ENCODE data around the gene RSPO3. TPM values are rescaled to one million over a fixed set of nuclear protein-coding genes. Genes with fewer than 3 reads are reported as not detected.

RSPO3 gene
- polyA plus RNA-seq, 1 experiment: not detected

- no peak overlapping the region for H3K4me3 ChIP-seq (ENCODE audit: low read depth, low read length)
- CTCF ChIA-PET: no interaction called here
Observed at GRCh38 chr6:127148511-127148910, 30.0 kb downstream of the RSPO3 start.

GRCh38 chr6:127154509-127154908 is 36.0 kb downstream of the RSPO3 start:
- no peak for DNase-seq (ENCODE audit: low read depth, low spot score)
- H3K9me3 ChIP-seq (ENCODE audit: control insufficient read depth, insufficient read depth, low read length): no peaks in the 10 kb centered on the region
- ChIA-PET CTCF (no interaction called here), POLR2A (no interaction called here)
- TF ChIP-seq, protein P1, sequence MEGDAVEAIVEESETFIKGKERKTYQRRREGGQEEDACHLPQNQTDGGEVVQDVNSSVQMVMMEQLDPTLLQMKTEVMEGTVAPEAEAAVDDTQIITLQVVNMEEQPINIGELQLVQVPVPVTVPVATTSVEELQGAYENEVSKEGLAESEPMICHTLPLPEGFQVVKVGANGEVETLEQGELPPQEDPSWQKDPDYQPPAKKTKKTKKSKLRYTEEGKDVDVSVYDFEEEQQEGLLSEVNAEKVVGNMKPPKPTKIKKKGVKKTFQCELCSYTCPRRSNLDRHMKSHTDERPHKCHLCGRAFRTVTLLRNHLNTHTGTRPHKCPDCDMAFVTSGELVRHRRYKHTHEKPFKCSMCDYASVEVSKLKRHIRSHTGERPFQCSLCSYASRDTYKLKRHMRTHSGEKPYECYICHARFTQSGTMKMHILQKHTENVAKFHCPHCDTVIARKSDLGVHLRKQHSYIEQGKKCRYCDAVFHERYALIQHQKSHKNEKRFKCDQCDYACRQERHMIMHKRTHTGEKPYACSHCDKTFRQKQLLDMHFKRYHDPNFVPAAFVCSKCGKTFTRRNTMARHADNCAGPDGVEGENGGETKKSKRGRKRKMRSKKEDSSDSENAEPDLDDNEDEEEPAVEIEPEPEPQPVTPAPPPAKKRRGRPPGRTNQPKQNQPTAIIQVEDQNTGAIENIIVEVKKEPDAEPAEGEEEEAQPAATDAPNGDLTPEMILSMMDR (IDR thresholded peaks at IDR 0.05; ENCODE audit: low read depth, low read length): no peak
- H3K4me3 ChIP-seq (ENCODE audit: low read depth, low read length): no peak overlapping the region
- peaks cover 4% of the 10 kb centered on the region for H3K27me3 ChIP-seq (ENCODE audit: control insufficient read depth, insufficient read depth, low read length)
- no peak overlapping the region for H3K27ac ChIP-seq (ENCODE audit: low read depth, low read length)

More at GRCh38 chr6:127148511-127148910, 30.0 kb downstream of the RSPO3 start:
- POLR2A ChIA-PET: no interaction called here
- Histone ChIP-seq H3K27ac (ENCODE audit: low read depth, low read length) (no peak overlapping the region), H3K9me3 (ENCODE audit: control insufficient read depth, insufficient read depth, low read length) (no peaks in the 10 kb centered on the region), H3K27me3 (ENCODE audit: control insufficient read depth, insufficient read depth, low read length) (no peaks in the 10 kb centered on the region)
- TF ChIP-seq, protein P1 (IDR thresholded peaks at IDR 0.05; ENCODE audit: low read depth, low read length): no peak
- DNase-seq (ENCODE audit: low read depth, low spot score): no peak

- no peaks in the 10 kb centered on the region for H3K27me3 ChIP-seq (ENCODE audit: control insufficient read depth, insufficient read depth, low read length)
- TF ChIP-seq, protein P1 (IDR thresholded peaks at IDR 0.05; ENCODE audit: low read depth, low read length): no peak
- no peaks in the 10 kb centered on the region for H3K9me3 ChIP-seq (ENCODE audit: control insufficient read depth, insufficient read depth, low read length)
- no peak overlapping the region for H3K4me3 ChIP-seq (ENCODE audit: low read depth, low read length)
- DNase-seq (ENCODE audit: low read depth, low spot score): no peak
- CTCF ChIA-PET: no interaction called here
- POLR2A ChIA-PET: no interaction called here
- H3K27ac ChIP-seq (ENCODE audit: low read depth, low read length): no peak overlapping the region
Observed at GRCh38 chr6:127160484-127160883, 42.0 kb downstream of the RSPO3 start.

GRCh38 chr6:127162836-127163235 is 44.4 kb downstream of the RSPO3 start:
- Histone ChIP-seq H3K9me3 (ENCODE audit: control insufficient read depth, insufficient read depth, low read length) (no peaks in the 10 kb centered on the region), H3K4me3 (ENCODE audit: low read depth, low read length) (no peak overlapping the region), H3K27me3 (ENCODE audit: control insufficient read depth, insufficient read depth, low read length) (no peaks in the 10 kb centered on the region), H3K27ac (ENCODE audit: low read depth, low read length) (no peak overlapping the region)
- ChIA-PET CTCF (no interaction called here), POLR2A (no interaction called here)
- TF ChIP-seq, protein P1 (IDR thresholded peaks at IDR 0.05; ENCODE audit: low read depth, low read length): no peak
- DNase-seq (ENCODE audit: low read depth, low spot score): no peak

- TF ChIP-seq, protein P1 (IDR thresholded peaks at IDR 0.05; ENCODE audit: low read depth, low read length): no peak
- Histone ChIP-seq H3K9me3 (ENCODE audit: control insufficient read depth, insufficient read depth, low read length) (no peaks in the 10 kb centered on the region), H3K4me3 (ENCODE audit: low read depth, low read length) (no peak overlapping the region), H3K27me3 (ENCODE audit: control insufficient read depth, insufficient read depth, low read length) (no peaks in the 10 kb centered on the region), H3K27ac (ENCODE audit: low read depth, low read length) (no peak overlapping the region)
- ChIA-PET POLR2A (no interaction called here), CTCF (no interaction called here)
- DNase-seq (ENCODE audit: low read depth, low spot score): no peak
Observed at GRCh38 chr6:127164036-127164435, 45.6 kb downstream of the RSPO3 start.
